Right lobe of liver (tissue), 6 donors: Measurements from ENCODE around the gene RPIA. TPM values are rescaled to one million over a fixed set of nuclear protein-coding genes. Genes with fewer than 3 reads are reported as not detected.

Experiments used
- ATAC-seq, 4 donors: fragments of 200-7000 bp; cut with Tn5 transposase; one replicate each; pipeline ENCODE4 v1.9.1; 2020; ENCODE audit warnings: mild to moderate bottlenecking in 4 of 4, moderate library complexity in 4 of 4
- DNase-seq, 3 donors: peaks; one replicate each; pipeline ENCODE4 v3.0.0-alpha.2; 2020
- H3K27ac ChIP-seq, 3 donors: fragments of 200-600 bp; one replicate each; pipeline ENCODE4 v1.8.0; 2022
- H3K27me3 ChIP-seq, 2 donors: fragments of 200-600 bp; one replicate each; pipeline ENCODE4 v1.8.0; 2022
- H3K36me3 ChIP-seq, 4 donors: fragments of 200-600 bp; sonication (generic) in 1 of 4; one replicate each; pipeline versions ENCODE4 v1.5.1 to v1.8.0; 2017 to 2022; ENCODE audit warnings: control low read depth in 1 of 4
- H3K4me1 ChIP-seq, 4 donors: fragments of 200-600 bp; sonication (generic) in 1 of 4; one replicate each; pipeline versions ENCODE4 v1.5.1 to v1.8.0; 2017 to 2022; ENCODE audit warnings: control low read depth in 1 of 4
- H3K4me3 ChIP-seq, 3 donors: fragments of 200-600 bp; one replicate each; pipeline ENCODE4 v1.8.0; 2022
- H3K9me3 ChIP-seq, 4 donors: fragments of 200-600 bp; sonication (generic) in 1 of 4; one replicate each; pipeline versions ENCODE4 v1.5.1 to v1.8.0; 2017 to 2022; ENCODE audit warnings: control low read depth in 1 of 4
- CTCF ChIP-seq, 4 donors: fragments of 200-600 bp in 3 of 4; fragments of 450-650 bp in 1 of 4; IDR thresholded peaks; one replicate each; pipeline versions ENCODE4 v1.5.1 to v1.8.0; 2016 to 2022; ENCODE audit warnings: antibody characterized with exemption in 4 of 4, mild to moderate bottlenecking in 2 of 4
- POLR2A ChIP-seq: fragments of 450-650 bp; IDR thresholded peaks from one replicate; pipeline ENCODE4 v1.6.1; 2017; ENCODE audit warnings: antibody characterized with exemption, mild to moderate bottlenecking
- WGBS: methylation state at CpG from one replicate; pipeline ENCODE4 v1.1.6; 2018; ENCODE audit warnings: low coverage, low lambda C conversion rate; ENCODE audit not compliant: insufficient coverage; ENCODE audit errors: missing lambda C conversion rate; 5-methylcytosine and 5-hydroxymethylcytosine counted together
- intact Hi-C, 2 donors: fragments of 100-400 bp; cut with DNase I; formaldehyde crosslinking; loops; one replicate each; pipeline versions ENCODE4 v1.11.2 to v1.14.1; 2022
- total RNA-seq, 6 experiments: library from RNA; depleted of rRNA in 2 of 6; stranded (reverse); fragments of >200 nt in 2 of 6; fragmentation: NEBNext Ultra II Directional in 3 of 6; extraction: Animal tissue kit (Norgen Biotek cat#: 25700) in 3 of 6; gene quantifications; one replicate each; pipeline versions ENCODE4 v1.1.0 to v1.2.4, GENCODE V29; 2016 to 2023
- donor health status: DM: no; HTN: yes; CAD: no.
- donor health status: DM: no; HTN: no; CAD: no.
- donor health status: DM: no; HTN: no; CAD: no.
- donor health status: DM: no; HTN: yes; CAD: no.
- donor health status: DM: no; HTN: yes; CAD: no.

RPIA gene
- total RNA-seq, 6 experiments from 2014 or later: 2.2 to 4.8 (median 3.2) TPM

DNA sequence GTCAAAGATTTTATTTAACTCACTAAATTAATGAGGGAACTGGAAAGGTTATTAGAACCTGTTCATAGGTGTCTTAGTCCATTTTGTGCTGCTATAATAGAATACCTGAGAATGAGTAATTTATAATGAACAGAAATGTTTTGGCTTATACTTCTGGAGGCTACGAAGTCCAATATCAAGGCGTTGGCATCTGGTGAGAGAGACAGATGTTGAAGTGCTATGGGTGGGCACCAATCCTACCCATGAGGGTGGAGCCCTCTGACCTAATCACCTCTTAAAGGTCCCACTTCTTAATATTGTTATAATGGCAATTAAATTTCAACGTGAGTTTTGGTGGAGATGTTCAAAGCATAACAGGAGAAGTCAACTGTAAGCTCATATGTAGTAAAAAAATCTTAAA lies 5.1 kb downstream of the RPIA start:
- WGBS: 90% methylated on average over 3 of the region's 3 CpGs
- TF ChIP-seq CTCF (IDR thresholded peaks at IDR 0.05): no peak
- no peak for TF ChIP-seq POLR2A

DNA sequence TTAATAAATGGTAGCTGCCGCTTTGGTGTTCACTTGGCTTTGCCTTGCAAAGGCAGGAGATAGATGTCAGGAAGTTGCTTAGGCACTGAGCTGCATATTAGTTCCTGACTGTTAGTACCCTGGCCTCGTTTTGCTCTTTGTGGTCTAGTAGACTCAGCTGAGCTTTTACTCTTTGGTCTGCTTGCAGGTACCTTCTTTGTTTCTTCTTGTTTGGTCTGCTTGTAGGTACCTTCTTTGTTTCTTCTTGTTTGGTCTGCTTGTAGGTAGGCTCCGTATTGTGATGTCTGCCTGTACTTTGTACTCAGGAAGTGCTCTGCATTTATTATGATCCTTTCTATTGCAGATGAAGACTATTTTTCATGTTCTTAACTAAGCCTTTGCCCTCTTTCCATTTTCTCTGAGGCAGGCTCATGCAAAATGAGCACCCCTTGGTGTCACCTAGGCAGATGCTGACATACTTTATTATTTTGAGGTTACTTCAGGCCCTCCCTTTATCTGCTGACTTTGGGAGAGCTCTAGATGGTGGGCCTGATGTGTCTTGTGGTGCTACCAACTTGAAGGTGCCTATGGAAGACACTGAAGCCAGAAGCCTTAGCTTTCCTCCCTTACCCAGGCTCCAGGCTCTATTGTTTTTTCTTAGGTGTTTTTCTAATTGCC lies 6.0 kb downstream of the RPIA start:
- TF ChIP-seq POLR2A (no peak), CTCF (IDR thresholded peaks at IDR 0.05) (no peak)
- peaks cover 0 to 3% (median 0%) of the 10 kb centered on the region in 4 donors for H3K4me1 ChIP-seq

More for the DNA sequence above, 5.1 kb downstream of the RPIA start:
- no peaks in the 10 kb centered on the region for H3K27me3 ChIP-seq
- H3K36me3 ChIP-seq: no peaks in the 10 kb centered on the region
- ATAC-seq (no peak), DNase-seq (no peak)
- H3K27ac ChIP-seq: no peak overlapping the region
- intact Hi-C loops: no loop called here
- no peak overlapping the region for H3K4me3 ChIP-seq
- peaks cover 0 to 3% (median 0%) of the 10 kb centered on the region in 4 donors for H3K4me1 ChIP-seq
- H3K9me3 ChIP-seq: no peaks in the 10 kb centered on the region

DNA sequence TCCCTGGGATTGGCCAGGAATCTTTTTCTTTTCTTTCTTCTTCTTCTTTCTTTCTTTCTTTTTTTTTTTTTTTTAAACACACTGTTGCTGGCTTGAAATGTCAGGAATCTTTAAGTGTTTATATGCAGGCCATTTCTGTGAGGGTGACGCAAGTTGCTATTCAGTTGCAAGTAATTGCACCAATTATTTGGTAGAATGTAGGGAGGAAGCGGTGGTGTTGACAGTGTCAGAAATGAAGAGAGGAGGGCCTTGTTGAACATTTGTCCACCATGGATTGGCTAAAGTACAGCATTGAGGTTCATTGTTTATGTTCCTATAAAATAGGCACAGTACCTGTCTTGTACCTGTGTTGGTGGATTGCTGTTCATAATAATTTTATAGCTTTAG lies 6.5 kb downstream of the RPIA start:
- 97% methylated on average over 2 of the region's 2 CpGs for WGBS
- DNase-seq (no peak), ATAC-seq (no peak)
- Histone ChIP-seq H3K9me3 (no peaks in the 10 kb centered on the region), H3K4me3 (no peak overlapping the region), H3K4me1 (peaks cover 0 to 3% (median 0%) of the 10 kb centered on the region in 4 donors), H3K27me3 (no peaks in the 10 kb centered on the region), H3K27ac (no peak overlapping the region), H3K36me3 (no peaks in the 10 kb centered on the region)
- TF ChIP-seq CTCF (IDR thresholded peaks at IDR 0.05) (no peak), POLR2A (no peak)
- intact Hi-C loops: no loop called here

More for the DNA sequence above, 6.0 kb downstream of the RPIA start:
- WGBS: 71% methylated on average over 3 of the region's 3 CpGs
- no peaks in the 10 kb centered on the region for H3K27me3 ChIP-seq
- H3K36me3 ChIP-seq: no peaks in the 10 kb centered on the region
- intact Hi-C loops: no loop called here
- no peak overlapping the region for H3K27ac ChIP-seq
- DNase-seq (no peak), ATAC-seq (no peak)
- no peaks in the 10 kb centered on the region for H3K9me3 ChIP-seq
- H3K4me3 ChIP-seq: no peak overlapping the region

DNA sequence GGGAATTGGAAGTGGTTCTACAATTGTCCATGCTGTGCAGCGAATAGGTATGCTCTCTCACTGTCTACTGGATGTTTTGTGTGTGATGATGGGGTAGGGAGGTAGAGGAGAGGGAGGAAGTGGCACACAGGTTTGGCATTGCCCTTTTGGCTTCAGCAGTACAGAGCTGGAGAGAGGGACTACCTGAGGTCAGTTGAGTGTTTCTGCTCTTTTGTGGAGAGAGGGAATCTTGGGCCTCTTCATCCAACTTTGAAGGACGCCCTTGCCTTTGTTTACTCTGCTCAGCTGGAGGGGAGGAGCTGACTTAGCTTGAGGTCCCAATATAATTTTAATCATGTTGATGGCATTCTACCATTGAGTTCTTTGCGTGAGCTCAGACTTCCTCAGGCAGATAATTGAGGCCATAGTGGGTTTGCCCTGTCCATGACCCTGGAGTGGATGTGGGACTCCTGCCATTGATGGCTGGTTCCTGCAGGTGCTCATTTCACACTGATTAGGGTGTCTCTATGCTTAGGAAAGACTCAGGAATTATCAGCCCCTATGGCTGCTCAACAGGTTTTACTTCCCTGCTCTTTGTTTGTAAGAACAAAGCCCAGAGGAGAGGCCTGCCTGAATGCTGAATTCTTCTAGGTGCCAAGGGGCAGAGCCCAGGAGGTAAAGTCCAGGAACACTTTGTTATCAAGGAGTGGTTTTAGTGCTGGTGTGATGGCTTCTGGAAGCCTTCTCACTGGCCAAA lies 7.2 kb downstream of the RPIA start:
- ATAC-seq: no peak
- 92% methylated on average over 2 of the region's 3 CpGs for whole genome bisulfite sequencing
- no peak overlapping the region for H3K4me3 ChIP-seq
- H3K9me3 ChIP-seq: no peaks in the 10 kb centered on the region
- peaks cover 0 to 2% (median 0%) of the 10 kb centered on the region in 4 donors for H3K4me1 ChIP-seq
- no peaks in the 10 kb centered on the region for H3K27me3 ChIP-seq
- no peak overlapping the region for H3K27ac ChIP-seq
- DNase-seq: no peak
- H3K36me3 ChIP-seq: no peaks in the 10 kb centered on the region
- intact Hi-C loops: no loop called here
- TF ChIP-seq CTCF (IDR thresholded peaks at IDR 0.05) (no peak), POLR2A (no peak)
